B cell (primary cell): ENCODE results near the gene PRUNE1. TPM values are rescaled to one million over a fixed set of nuclear protein-coding genes. Genes with fewer than 3 reads are reported as not detected.

Source experiments
- ATAC-seq: fragments of 200-7000 bp; cut with Tn5 transposase; one replicate; pipeline ENCODE4 v1.10.0; 2021; ENCODE audit warnings: low read depth, mild to moderate bottlenecking, moderate number of reproducible peaks, moderate library complexity
- CTCF ChIA-PET: fragments of 350-600 bp; sonication (Branson Sonifier 250); formaldehyde crosslinking; loops from one replicate; lab custom pipeline; 2021; ENCODE audit warnings: antibody characterized with exemption, inconsistent platforms; lab: Charles Lee
- POLR2A ChIA-PET: fragments of 350-600 bp; sonication (Branson Sonifier 250); formaldehyde crosslinking; loops from one replicate; lab custom pipeline; 2021; ENCODE audit warnings: antibody characterized with exemption; lab: Charles Lee
- DNase-seq: peaks from one replicate; pipeline ENCODE4 v3.0.0; 2013
- H2AFZ ChIP-seq: 2 replicates; pipeline ENCODE4 v1.6.1; 2012; ENCODE audit warnings: mild to moderate bottlenecking, low read depth, low read length; ENCODE audit not compliant: insufficient read depth, poor library complexity, severe bottlenecking
- H3K27ac ChIP-seq, 2 donors: 1 replicate in 1 of 2; 2 replicates in 1 of 2; pipeline ENCODE4 v1.5.1; 2012 to 2013; ENCODE audit warnings: low read length in 2 of 2, mild to moderate bottlenecking in 2 of 2, moderate library complexity in 1 of 2
- H3K27me3 ChIP-seq, 4 experiments: fragments of 200-600 bp in 1 of 4; sonication (generic) in 1 of 4; replicated peaks in 1 of 4; 1 replicate in 2 of 4; 2 replicates in 2 of 4; pipeline versions ENCODE4 v1.6.1 to v1.7.0; 2013 to 2016; ENCODE audit warnings: low read length in 3 of 4, mild to moderate bottlenecking in 2 of 4, mixed read lengths in 1 of 4, moderate library complexity in 1 of 4; ENCODE audit not compliant: insufficient read depth in 4 of 4, control insufficient read depth in 3 of 4; ENCODE audit errors: control extremely low read depth in 1 of 4
- H3K36me3 ChIP-seq, 2 experiments: replicated peaks in 1 of 2; 1 replicate in 1 of 2; 2 replicates in 1 of 2; pipeline versions ENCODE4 v1.6.1 to v1.7.1; 2013; ENCODE audit warnings: low read length in 1 of 2; ENCODE audit not compliant: insufficient read depth in 2 of 2, control insufficient read depth in 1 of 2; ENCODE audit errors: control extremely low read depth in 1 of 2, extremely low read depth in 1 of 2
- H3K4me1 ChIP-seq, 2 donors: fragments of 200-600 bp in 1 of 2; sonication (generic) in 1 of 2; 1 replicate in 1 of 2; 2 replicates in 1 of 2; pipeline versions ENCODE4 v1.5.1 to v1.6.1; 2013 to 2017; ENCODE audit warnings: low read length in 2 of 2; ENCODE audit not compliant: control insufficient read depth in 2 of 2, insufficient read depth in 2 of 2
- H3K4me2 ChIP-seq: replicated peaks from 2 replicates; pipeline ENCODE3; 2012; ENCODE audit warnings: mild to moderate bottlenecking, low read depth, low read length; ENCODE audit not compliant: poor library complexity, severe bottlenecking
- H3K4me3 ChIP-seq, 5 experiments: fragments of 200-600 bp in 1 of 5; sonication (generic) in 1 of 5; 1 replicate in 3 of 5; 2 replicates in 2 of 5; pipeline versions ENCODE4 v1.5.1 to v1.7.0; 2011 to 2016; ENCODE audit warnings: low read length in 4 of 5, mild to moderate bottlenecking in 4 of 5, low read depth in 2 of 5, control low read depth in 1 of 5, moderate library complexity in 1 of 5; ENCODE audit not compliant: insufficient read depth in 1 of 5; ENCODE audit errors: control extremely low read depth in 1 of 5, extremely low read depth in 1 of 5
- H3K79me2 ChIP-seq: fragments of 200-600 bp; sonication (generic); one replicate; pipeline ENCODE4 v1.6.0; 2016; ENCODE audit warnings: low read length; ENCODE audit not compliant: control insufficient read depth, insufficient read depth
- H3K9ac ChIP-seq: fragments of 200-600 bp; sonication (generic); 2 replicates; pipeline ENCODE4 v1.6.1; 2017; ENCODE audit warnings: mild to moderate bottlenecking, low read length, moderate library complexity
- H3K9me3 ChIP-seq, 3 donors: one replicate each; pipeline versions ENCODE4 v1.6.1 to v1.7.1; 2013; ENCODE audit warnings: low read length in 2 of 3; ENCODE audit not compliant: control insufficient read depth in 2 of 3, insufficient read depth in 1 of 3; ENCODE audit errors: control extremely low read depth in 1 of 3
- H4K20me1 ChIP-seq: 2 replicates; pipeline ENCODE4 v1.6.0; 2012; ENCODE audit warnings: mild to moderate bottlenecking, low read length; ENCODE audit not compliant: insufficient read depth, control insufficient read depth, poor library complexity, severe bottlenecking
- H3K27ac Mint-ChIP-seq: one replicate; pipeline ENCODE4 v1.8.0; 2021; ENCODE audit warnings: mixed read lengths
- H3K27me3 Mint-ChIP-seq: one replicate; pipeline ENCODE4 v1.8.0; 2021; ENCODE audit warnings: mixed read lengths
- H3K4me1 Mint-ChIP-seq: one replicate; pipeline ENCODE4 v1.8.0; 2021; ENCODE audit warnings: mixed read lengths
- H3K4me3 Mint-ChIP-seq: one replicate; pipeline ENCODE4 v1.8.0; 2021; ENCODE audit warnings: mixed read lengths
- H3K9me3 Mint-ChIP-seq: one replicate; pipeline ENCODE4 v1.8.0; 2022; ENCODE audit warnings: mixed read lengths; ENCODE audit not compliant: insufficient read depth
- EZH2 ChIP-seq: IDR thresholded peaks from 2 replicates; pipeline ENCODE4 v1.6.1; 2012; ENCODE audit warnings: borderline replicate concordance, low read depth, mild to moderate bottlenecking, moderate library complexity, low read length; ENCODE audit not compliant: insufficient read depth, poor library complexity, severe bottlenecking
- WGBS: methylation state at CpG from one replicate; pipeline ENCODE4 v1.1.5; 2013; ENCODE audit warnings: missing lambda C conversion rate; ENCODE audit not compliant: insufficient coverage; 5-methylcytosine and 5-hydroxymethylcytosine counted together
- intact Hi-C: fragments of 100-400 bp; cut with micrococcal nuclease; formaldehyde crosslinking; loops from one replicate; pipeline ENCODE4 v1.10.0; 2022
- polyA plus RNA-seq: library from polyadenylated mRNA; depleted of rRNA; stranded (reverse); fragments of >200 nt; gene quantifications from 2 replicates; pipeline ENCODE4 v1.2.3, GENCODE V29; 2012
- total RNA-seq, 2 donors: library from RNA; stranded (reverse); fragments of 120-200 nt in 1 of 2; gene quantifications; 1 replicate in 1 of 2; 2 replicates in 1 of 2; pipeline versions ENCODE4 v1.2.3 to v1.2.4, GENCODE V29; 2013 to 2022
- TF ChIP-seq, protein P1 (sequence below): fragments of 200-600 bp; IDR thresholded peaks from one replicate; pipeline ENCODE4 v1.8.0; 2022; ENCODE audit warnings: antibody characterized with exemption, mild to moderate bottlenecking

Gene PRUNE1
- total and polyA plus RNA-seq, 2 donors (not counting 1 experiment from before 2014, with no cell fraction given), result 15.9 to 21.3 TPM

DNA sequence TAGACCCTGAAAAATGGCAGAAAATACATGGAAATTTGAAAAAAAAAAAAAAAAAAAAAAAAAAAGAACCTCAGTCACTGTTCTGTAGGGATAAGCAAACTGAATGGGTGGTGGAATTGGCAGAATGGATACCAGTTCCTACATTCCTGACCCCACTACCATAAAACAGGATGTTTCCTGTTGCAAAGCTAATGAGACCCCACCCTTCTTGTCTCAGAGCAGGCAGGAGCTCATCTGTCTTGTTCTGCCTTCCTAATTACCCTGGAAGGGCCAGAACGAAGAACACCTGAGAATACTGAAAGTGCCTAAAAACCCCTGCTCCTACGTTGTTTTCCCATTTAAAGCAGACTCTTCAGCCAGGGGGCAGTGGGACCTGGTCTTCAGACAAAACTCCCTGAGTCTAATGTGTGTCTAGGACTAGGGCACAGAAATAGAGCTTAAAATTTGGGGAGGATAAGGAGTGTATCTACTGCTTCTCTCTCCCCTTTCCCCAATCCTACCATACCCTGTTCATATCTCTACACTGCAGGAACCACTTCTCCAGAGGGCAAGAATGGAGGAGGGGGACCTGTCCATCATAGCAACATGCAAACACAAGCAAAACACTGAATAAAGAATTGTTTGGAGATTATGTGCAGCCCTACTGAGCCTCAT lies 43.2 kb downstream of the PRUNE1 start:
- H3K4me3 ChIP-seq, result no peak overlapping the region
- H3K36me3 ChIP-seq, result peaks cover 0 to 58% of the 10 kb centered on the region in 2 experiments
- no peaks in the 10 kb centered on the region for H3K9me3 ChIP-seq
- no peak overlapping the region for H3K9ac ChIP-seq
- no peak for ATAC-seq
- H2AFZ ChIP-seq, result no peak overlapping the region
- ChIA-PET POLR2A (interaction anchor here (0.6 to 1.2 kb wide), 4 partner anchors 8 to 311 kb away, joined by 3 to 8 read pairs (median 4); partner anchors contain the start of genes CDC42SE1 and MLLT11), CTCF (interaction anchor here (0.7 to 5.7 kb wide), 3 partner anchors 8 to 431 kb away, joined by 3 to 63 read pairs (median 18); partner anchors contain the start of genes CDC42SE1, GABPB2 and MLLT11)
- no CpG with 5 or more reads among the region's 2 CpGs for WGBS
- no peak overlapping the region for H3K4me3 Mint-ChIP-seq
- no peaks in the 10 kb centered on the region for H3K27me3 Mint-ChIP-seq
- no peak for DNase-seq
- H3K4me1 Mint-ChIP-seq, result peaks cover 56% of the 10 kb centered on the region
- peaks cover 12% of the 10 kb centered on the region for H4K20me1 ChIP-seq
- H3K27ac Mint-ChIP-seq, result peak overlapping the region; percentile 44
- no peaks in the 10 kb centered on the region for H3K9me3 Mint-ChIP-seq
- H3K4me1 ChIP-seq, result peaks cover 42 to 52% of the 10 kb centered on the region in 2 donors
- no peak for TF ChIP-seq EZH2
- TF ChIP-seq, protein P1, sequence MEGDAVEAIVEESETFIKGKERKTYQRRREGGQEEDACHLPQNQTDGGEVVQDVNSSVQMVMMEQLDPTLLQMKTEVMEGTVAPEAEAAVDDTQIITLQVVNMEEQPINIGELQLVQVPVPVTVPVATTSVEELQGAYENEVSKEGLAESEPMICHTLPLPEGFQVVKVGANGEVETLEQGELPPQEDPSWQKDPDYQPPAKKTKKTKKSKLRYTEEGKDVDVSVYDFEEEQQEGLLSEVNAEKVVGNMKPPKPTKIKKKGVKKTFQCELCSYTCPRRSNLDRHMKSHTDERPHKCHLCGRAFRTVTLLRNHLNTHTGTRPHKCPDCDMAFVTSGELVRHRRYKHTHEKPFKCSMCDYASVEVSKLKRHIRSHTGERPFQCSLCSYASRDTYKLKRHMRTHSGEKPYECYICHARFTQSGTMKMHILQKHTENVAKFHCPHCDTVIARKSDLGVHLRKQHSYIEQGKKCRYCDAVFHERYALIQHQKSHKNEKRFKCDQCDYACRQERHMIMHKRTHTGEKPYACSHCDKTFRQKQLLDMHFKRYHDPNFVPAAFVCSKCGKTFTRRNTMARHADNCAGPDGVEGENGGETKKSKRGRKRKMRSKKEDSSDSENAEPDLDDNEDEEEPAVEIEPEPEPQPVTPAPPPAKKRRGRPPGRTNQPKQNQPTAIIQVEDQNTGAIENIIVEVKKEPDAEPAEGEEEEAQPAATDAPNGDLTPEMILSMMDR, result no peak
- peaks cover 25% of the 10 kb centered on the region for H3K79me2 ChIP-seq
- peak overlapping the region in 1 of 2 donors; percentile 44 for H3K27ac ChIP-seq
- H3K4me2 ChIP-seq, result no peak overlapping the region
- no peaks in the 10 kb centered on the region for H3K27me3 ChIP-seq
- intact Hi-C loops, result no loop called here
